ENCODE measurements around the gene CSGALNACT2. TPM values are rescaled to one million over a fixed set of nuclear protein-coding genes. Genes with fewer than 3 reads are reported as not detected.

The CSGALNACT2 gene
- total and polyA plus RNA-seq, 2 of the 13 experiments (the other 11 are each of a cell fraction or from before 2014, with no cell fraction given), result 3.3 to 7.1 TPM

DNA sequence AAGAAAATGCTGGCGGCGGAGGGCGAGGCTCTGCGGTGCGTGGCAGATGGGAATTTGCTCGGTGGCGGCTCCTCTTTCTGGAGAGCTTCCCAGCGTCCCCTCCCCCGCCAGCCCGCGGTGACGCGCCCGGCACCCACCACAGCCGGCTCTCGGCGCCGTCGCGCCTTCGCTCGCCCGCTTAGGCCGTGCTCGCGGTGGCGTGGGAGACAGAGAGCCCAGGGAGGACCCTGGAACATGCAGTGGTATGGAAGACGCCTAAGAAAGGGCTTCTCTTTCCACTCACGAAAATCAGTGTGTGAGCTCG, 576 bp upstream of the CSGALNACT2 start (continued):
- TF ChIP-seq SOX5 (CRISPR knock-in tag; IDR thresholded peaks at IDR 0.05; ENCODE audit: borderline replicate concordance) (no peak), CENPX (CRISPR knock-in tag; IDR thresholded peaks at IDR 0.05) (no peak), ZBTB44 (CRISPR knock-in tag; IDR thresholded peaks at IDR 0.05) (no peak), ZNF775 (CRISPR knock-in tag; IDR thresholded peaks at IDR 0.05; ENCODE audit: borderline replicate concordance) (no peak), SRY (CRISPR knock-in tag; IDR thresholded peaks at IDR 0.05) (no peak), ZMAT5 (CRISPR knock-in tag; IDR thresholded peaks at IDR 0.05; ENCODE audit: borderline replicate concordance, low read depth) (no peak), ZNF549 (CRISPR knock-in tag; IDR thresholded peaks at IDR 0.05) (no peak), ZNF446 (CRISPR knock-in tag; IDR thresholded peaks at IDR 0.05) (no peak), U2AF1 (optimal IDR thresholded peaks at IDR 0.05; ENCODE audit: low read depth, low read length) (no peak), ZNF792 (CRISPR knock-in tag; IDR thresholded peaks at IDR 0.05) (no peak), NONO (IDR thresholded peaks at IDR 0.05) (no peak), NONO (CRISPR knock-in tag; conservative IDR thresholded peaks at IDR 0.05) (no peak), ZNF484 (CRISPR knock-in tag; IDR thresholded peaks at IDR 0.05; ENCODE audit: borderline replicate concordance, low read depth) (no peak), KLF9 (CRISPR knock-in tag; IDR thresholded peaks at IDR 0.05; ENCODE audit: low read depth) (no peak), ZNF589 (CRISPR knock-in tag; conservative IDR thresholded peaks at IDR 0.05) (no peak), NCOA5 (CRISPR knock-in tag; IDR thresholded peaks at IDR 0.05) (no peak), CERS6 (CRISPR knock-in tag; IDR thresholded peaks at IDR 0.05) (no peak), ZNF691 (CRISPR knock-in tag; IDR thresholded peaks at IDR 0.05; ENCODE audit: borderline replicate concordance, low read depth) (0 out of 2 replicates have a peak, but pooled peaks have one; percentile 15), ZNF234 (CRISPR knock-in tag; conservative IDR thresholded peaks at IDR 0.05) (no peak), ZNF788 (CRISPR knock-in tag; IDR thresholded peaks at IDR 0.05; ENCODE audit: borderline replicate concordance) (no peak), ZNF598 (CRISPR knock-in tag; IDR thresholded peaks at IDR 0.05; ENCODE audit: borderline replicate concordance) (no peak), TERF1 (CRISPR knock-in tag; IDR thresholded peaks at IDR 0.05) (no peak), PPARG (CRISPR knock-in tag; conservative IDR thresholded peaks at IDR 0.05) (no peak), SNRNP70 (IDR thresholded peaks at IDR 0.05; ENCODE audit: low read depth, low read length) (no peak)
- TF ChIP-seq, protein P1, sequence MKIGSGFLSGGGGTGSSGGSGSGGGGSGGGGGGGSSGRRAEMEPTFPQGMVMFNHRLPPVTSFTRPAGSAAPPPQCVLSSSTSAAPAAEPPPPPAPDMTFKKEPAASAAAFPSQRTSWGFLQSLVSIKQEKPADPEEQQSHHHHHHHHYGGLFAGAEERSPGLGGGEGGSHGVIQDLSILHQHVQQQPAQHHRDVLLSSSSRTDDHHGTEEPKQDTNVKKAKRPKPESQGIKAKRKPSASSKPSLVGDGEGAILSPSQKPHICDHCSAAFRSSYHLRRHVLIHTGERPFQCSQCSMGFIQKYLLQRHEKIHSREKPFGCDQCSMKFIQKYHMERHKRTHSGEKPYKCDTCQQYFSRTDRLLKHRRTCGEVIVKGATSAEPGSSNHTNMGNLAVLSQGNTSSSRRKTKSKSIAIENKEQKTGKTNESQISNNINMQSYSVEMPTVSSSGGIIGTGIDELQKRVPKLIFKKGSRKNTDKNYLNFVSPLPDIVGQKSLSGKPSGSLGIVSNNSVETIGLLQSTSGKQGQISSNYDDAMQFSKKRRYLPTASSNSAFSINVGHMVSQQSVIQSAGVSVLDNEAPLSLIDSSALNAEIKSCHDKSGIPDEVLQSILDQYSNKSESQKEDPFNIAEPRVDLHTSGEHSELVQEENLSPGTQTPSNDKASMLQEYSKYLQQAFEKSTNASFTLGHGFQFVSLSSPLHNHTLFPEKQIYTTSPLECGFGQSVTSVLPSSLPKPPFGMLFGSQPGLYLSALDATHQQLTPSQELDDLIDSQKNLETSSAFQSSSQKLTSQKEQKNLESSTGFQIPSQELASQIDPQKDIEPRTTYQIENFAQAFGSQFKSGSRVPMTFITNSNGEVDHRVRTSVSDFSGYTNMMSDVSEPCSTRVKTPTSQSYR (CRISPR knock-in tag; IDR thresholded peaks at IDR 0.05; ENCODE audit: borderline replicate concordance), result peak; percentile 49; the same call in 1 of the 2 replicates

All from HepG2 (cell line).